MM.1S (cell line): Measurements from ENCODE around the gene ZFP64.

Experiments used
- CTCF ChIP-seq: fragments of 300-600 bp; sonication (generic); IDR thresholded peaks from 2 replicates; pipeline ENCODE4 v1.5.1; 2016; ENCODE audit warnings: antibody characterized with exemption, low read length, mixed read lengths
- EZH2 ChIP-seq: fragments of 300-600 bp; sonication (generic); optimal IDR thresholded peaks from 2 replicates; pipeline ENCODE3; 2017; ENCODE audit warnings: low read depth, mild to moderate bottlenecking, antibody characterized with exemption, low read length, mixed read lengths
- EZH2phosphoT487 ChIP-seq: fragments of 300-600 bp; sonication (generic); IDR thresholded peaks from 2 replicates; pipeline ENCODE4 v1.6.1; 2018; ENCODE audit warnings: antibody characterized with exemption, low read length

- no peak for TF ChIP-seq CTCF
- no peak for TF ChIP-seq EZH2phosphoT487
- TF ChIP-seq EZH2: no peak
Measured at GRCh38 chr20:52200870-52201269, 9.3 kb upstream of the ZFP64 start.
